Measurements from ENCODE around the gene HJURP.

Gene HJURP

GRCh38 chr2:233839447-233839820, 14.9 kb downstream of the HJURP start:
- H3K27ac ChIP-seq: peak overlapping the region; percentile 15
- ChIA-PET POLR2A (ENCODE audit: low non-redundant PET) (no interaction called here), CTCF (no interaction called here)
- no peak for DNase-seq (ENCODE audit: low spot score)
- TF ChIP-seq, protein P1, sequence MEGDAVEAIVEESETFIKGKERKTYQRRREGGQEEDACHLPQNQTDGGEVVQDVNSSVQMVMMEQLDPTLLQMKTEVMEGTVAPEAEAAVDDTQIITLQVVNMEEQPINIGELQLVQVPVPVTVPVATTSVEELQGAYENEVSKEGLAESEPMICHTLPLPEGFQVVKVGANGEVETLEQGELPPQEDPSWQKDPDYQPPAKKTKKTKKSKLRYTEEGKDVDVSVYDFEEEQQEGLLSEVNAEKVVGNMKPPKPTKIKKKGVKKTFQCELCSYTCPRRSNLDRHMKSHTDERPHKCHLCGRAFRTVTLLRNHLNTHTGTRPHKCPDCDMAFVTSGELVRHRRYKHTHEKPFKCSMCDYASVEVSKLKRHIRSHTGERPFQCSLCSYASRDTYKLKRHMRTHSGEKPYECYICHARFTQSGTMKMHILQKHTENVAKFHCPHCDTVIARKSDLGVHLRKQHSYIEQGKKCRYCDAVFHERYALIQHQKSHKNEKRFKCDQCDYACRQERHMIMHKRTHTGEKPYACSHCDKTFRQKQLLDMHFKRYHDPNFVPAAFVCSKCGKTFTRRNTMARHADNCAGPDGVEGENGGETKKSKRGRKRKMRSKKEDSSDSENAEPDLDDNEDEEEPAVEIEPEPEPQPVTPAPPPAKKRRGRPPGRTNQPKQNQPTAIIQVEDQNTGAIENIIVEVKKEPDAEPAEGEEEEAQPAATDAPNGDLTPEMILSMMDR (conservative IDR thresholded peaks at IDR 0.05; ENCODE audit: low read depth): no peak

- DNase-seq (ENCODE audit: low spot score): no peak
- POLR2A ChIA-PET (ENCODE audit: low non-redundant PET): no interaction called here
- CTCF ChIA-PET: no interaction called here
- H3K27ac ChIP-seq: peak overlapping the region; percentile 15
- TF ChIP-seq, protein P1 (conservative IDR thresholded peaks at IDR 0.05; ENCODE audit: low read depth): no peak
These were observed 15.4 kb downstream of the HJURP start for GRCh38 chr2:233838726-233839446.

DNA sequence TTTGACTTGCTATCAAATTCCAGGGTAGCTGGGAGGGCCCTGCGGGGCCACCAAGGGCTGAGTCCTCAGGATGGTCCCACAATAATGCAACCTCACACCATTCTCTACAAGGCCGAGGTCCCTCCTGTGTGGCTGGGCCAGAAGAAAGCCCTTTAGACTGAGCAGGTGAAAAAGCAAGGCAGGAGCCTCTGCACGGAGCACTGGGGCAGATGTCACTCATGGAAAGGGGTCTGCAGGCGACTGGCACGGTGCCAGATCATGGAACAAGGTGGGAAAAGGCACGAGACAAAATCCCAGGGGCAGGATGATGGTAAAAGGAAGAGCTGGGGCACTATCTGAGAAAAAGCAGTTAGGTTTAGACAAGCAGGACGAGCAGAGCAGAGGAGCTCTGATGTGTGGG, 16.1 kb downstream of the HJURP start:
- CTCF ChIA-PET: no interaction called here
- DNase-seq (ENCODE audit: low spot score): no peak
- TF ChIP-seq, protein P1 (conservative IDR thresholded peaks at IDR 0.05; ENCODE audit: low read depth): no peak
- H3K27ac ChIP-seq: peak overlapping the region; percentile 15; the same call in 1 of the 2 replicates
- POLR2A ChIA-PET (ENCODE audit: low non-redundant PET): no interaction called here

GRCh38 chr2:233837694-233838229, 16.6 kb downstream of the HJURP start:
- ChIA-PET POLR2A (ENCODE audit: low non-redundant PET) (no interaction called here), CTCF (no interaction called here)
- H3K27ac ChIP-seq: peak overlapping the region; percentile 15; the same call in 1 of the 2 replicates
- no peak for DNase-seq (ENCODE audit: low spot score)
- TF ChIP-seq, protein P1 (conservative IDR thresholded peaks at IDR 0.05; ENCODE audit: low read depth): no peak

DNA sequence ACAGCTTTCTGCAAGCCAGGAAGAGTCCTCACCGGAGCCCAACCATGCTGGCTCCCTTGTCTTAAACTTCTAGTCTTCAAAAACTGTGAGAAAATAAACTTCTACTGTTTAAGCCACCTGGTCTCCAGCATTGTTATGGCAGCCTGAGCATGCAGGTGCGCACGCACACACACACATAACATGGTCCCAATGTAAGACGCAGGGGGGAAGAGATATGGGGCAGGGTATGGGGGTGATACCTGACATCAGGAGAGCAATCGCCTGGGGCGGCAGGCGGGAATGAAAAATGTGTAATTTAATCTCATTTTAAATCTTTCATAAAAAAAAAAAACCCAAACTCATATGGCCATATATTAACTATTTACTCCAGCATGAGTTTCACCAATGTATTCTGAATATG, 18.0 kb downstream of the HJURP start:
- ChIA-PET POLR2A (ENCODE audit: low non-redundant PET) (no interaction called here), CTCF (no interaction called here)
- peak overlapping the region; percentile 49; the same call in 1 of the 2 replicates for H3K27ac ChIP-seq
- no peak for DNase-seq (ENCODE audit: low spot score)
- TF ChIP-seq, protein P1 (conservative IDR thresholded peaks at IDR 0.05; ENCODE audit: low read depth): no peak

GRCh38 chr2:233835230-233836186, 18.8 kb downstream of the HJURP start:
- DNase-seq (ENCODE audit: low spot score): no peak
- H3K27ac ChIP-seq: peak overlapping the region; percentile 49
- ChIA-PET CTCF (no interaction called here), POLR2A (ENCODE audit: low non-redundant PET) (no interaction called here)
- TF ChIP-seq, protein P1 (conservative IDR thresholded peaks at IDR 0.05; ENCODE audit: low read depth): no peak
